Uterus (tissue), 4 donors: ENCODE data around the gene ARL4D. TPM values are rescaled to one million over a fixed set of nuclear protein-coding genes. Genes with fewer than 3 reads are reported as not detected.
A peak's percentile ranks its signal among the peaks of the same experiment; 100 is the strongest.

ENCODE experiments used
- DNase-seq, 2 donors: peaks; one replicate each; pipeline ENCODE4 v3.0.0-alpha.2; 2019 to 2020
- H3K27ac ChIP-seq, 2 donors: fragments of 200-600 bp; sonication (generic); 1 replicate in 1 of 2; 2 replicates in 1 of 2; pipeline ENCODE4 v1.5.1; 2016 to 2018
- H3K27me3 ChIP-seq, 2 donors: fragments of 200-600 bp; sonication (generic); one replicate each; pipeline ENCODE4 v1.5.1; 2018 to 2019; ENCODE audit warnings: control low read depth in 1 of 2
- H3K36me3 ChIP-seq, 2 donors: fragments of 200-600 bp; sonication (generic); one replicate each; pipeline ENCODE4 v1.5.1; 2019; ENCODE audit warnings: control low read depth in 1 of 2
- H3K4me1 ChIP-seq, 2 donors: fragments of 200-600 bp; sonication (generic); one replicate each; pipeline ENCODE4 v1.5.1; 2018 to 2019; ENCODE audit warnings: control low read depth in 1 of 2
- H3K4me3 ChIP-seq, 2 donors: fragments of 200-600 bp; sonication (generic); 1 replicate in 1 of 2; 2 replicates in 1 of 2; pipeline ENCODE4 v1.5.1; 2018 to 2019; ENCODE audit warnings: mild to moderate bottlenecking in 1 of 2
- H3K9me3 ChIP-seq, 2 donors: fragments of 200-600 bp; sonication (generic); one replicate each; pipeline ENCODE4 v1.5.1; 2019; ENCODE audit warnings: control low read depth in 1 of 2
- POLR2A ChIP-seq, 2 donors: fragments of 450-650 bp; IDR thresholded peaks; one replicate each; pipeline ENCODE4 v1.6.1; 2016; ENCODE audit warnings: antibody characterized with exemption in 2 of 2, mild to moderate bottlenecking in 1 of 2, moderate library complexity in 1 of 2
- intact Hi-C: fragments of 100-400 bp; cut with DNase I; formaldehyde crosslinking; loops from one replicate; pipeline ENCODE4 v1.15.1; 2023; ENCODE audit warnings: low total_unique reads
- microRNA counts, 2 donors: library from miRNA; unstranded; fragments of <30 nt; microRNA quantifications; one replicate each; lab custom pipeline; 2016 to 2017
- small RNA-seq: library from RNA; depleted of rRNA; stranded (forward); fragments of <200 nt; gene quantifications from one replicate; pipeline ENCODE3, GENCODE V24; 2016
- total RNA-seq, 4 donors: library from RNA; depleted of rRNA in 3 of 4; stranded (reverse); fragments of >200 nt in 3 of 4; gene quantifications; one replicate each; pipeline versions ENCODE4 v1.1.0 to v1.2.4, GENCODE V29; 2014 to 2023
- TF ChIP-seq, protein P1 (sequence below), 4 experiments: fragments of 200-600 bp in 2 of 4; fragments of 450-650 bp in 2 of 4; sonication (generic) in 2 of 4; IDR thresholded peaks; one replicate each; pipeline ENCODE4 v1.5.1; 2016 to 2019; ENCODE audit warnings: antibody characterized with exemption in 4 of 4, mild to moderate bottlenecking in 2 of 4, moderate library complexity in 1 of 4
- donor health status: DM: yes; HTN: yes; CAD: no.

Gene ARL4D
- total RNA-seq, 4 donors from 2014 or later = 19.1 to 33.2 (median 25.7) TPM

DNA sequence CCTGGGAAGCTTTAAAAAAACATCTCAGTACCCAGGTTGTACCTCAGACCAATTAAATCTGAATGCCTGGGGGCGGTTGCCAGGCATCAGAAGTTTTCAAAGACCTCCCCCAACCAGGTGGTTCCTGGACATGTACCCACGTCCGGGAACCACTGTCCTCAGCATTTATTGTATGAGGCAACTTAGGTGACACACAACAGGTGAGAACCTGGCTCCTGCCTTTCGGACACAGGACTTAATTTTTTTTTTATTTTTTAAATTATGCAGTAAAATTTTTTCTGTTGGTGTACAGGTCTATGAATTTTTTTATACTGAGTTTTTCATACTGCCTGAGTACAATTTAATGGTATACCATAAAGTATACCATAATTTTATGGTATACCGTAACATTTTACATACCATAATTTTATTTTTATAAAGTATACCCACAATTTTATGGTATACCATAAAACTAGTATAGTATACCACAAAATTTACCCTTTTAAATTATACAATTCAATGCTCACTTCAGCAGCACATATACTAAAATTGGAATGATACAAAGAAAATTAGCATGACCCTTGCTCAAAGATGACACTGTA, 46.3 kb downstream of the ARL4D start:
- intact Hi-C loops = no loop called here
- H3K4me1 ChIP-seq = no peaks in the 10 kb centered on the region
- H3K27me3 ChIP-seq = no peaks in the 10 kb centered on the region
- no peaks in the 10 kb centered on the region for H3K9me3 ChIP-seq
- H3K27ac ChIP-seq = no peak overlapping the region
- DNase-seq = no peak
- TF ChIP-seq, protein P1, sequence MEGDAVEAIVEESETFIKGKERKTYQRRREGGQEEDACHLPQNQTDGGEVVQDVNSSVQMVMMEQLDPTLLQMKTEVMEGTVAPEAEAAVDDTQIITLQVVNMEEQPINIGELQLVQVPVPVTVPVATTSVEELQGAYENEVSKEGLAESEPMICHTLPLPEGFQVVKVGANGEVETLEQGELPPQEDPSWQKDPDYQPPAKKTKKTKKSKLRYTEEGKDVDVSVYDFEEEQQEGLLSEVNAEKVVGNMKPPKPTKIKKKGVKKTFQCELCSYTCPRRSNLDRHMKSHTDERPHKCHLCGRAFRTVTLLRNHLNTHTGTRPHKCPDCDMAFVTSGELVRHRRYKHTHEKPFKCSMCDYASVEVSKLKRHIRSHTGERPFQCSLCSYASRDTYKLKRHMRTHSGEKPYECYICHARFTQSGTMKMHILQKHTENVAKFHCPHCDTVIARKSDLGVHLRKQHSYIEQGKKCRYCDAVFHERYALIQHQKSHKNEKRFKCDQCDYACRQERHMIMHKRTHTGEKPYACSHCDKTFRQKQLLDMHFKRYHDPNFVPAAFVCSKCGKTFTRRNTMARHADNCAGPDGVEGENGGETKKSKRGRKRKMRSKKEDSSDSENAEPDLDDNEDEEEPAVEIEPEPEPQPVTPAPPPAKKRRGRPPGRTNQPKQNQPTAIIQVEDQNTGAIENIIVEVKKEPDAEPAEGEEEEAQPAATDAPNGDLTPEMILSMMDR (IDR thresholded peaks at IDR 0.05) = no peak
- no peak for TF ChIP-seq POLR2A (IDR thresholded peaks at IDR 0.05)
- no peaks in the 10 kb centered on the region for H3K36me3 ChIP-seq
- no peak overlapping the region for H3K4me3 ChIP-seq

DNA sequence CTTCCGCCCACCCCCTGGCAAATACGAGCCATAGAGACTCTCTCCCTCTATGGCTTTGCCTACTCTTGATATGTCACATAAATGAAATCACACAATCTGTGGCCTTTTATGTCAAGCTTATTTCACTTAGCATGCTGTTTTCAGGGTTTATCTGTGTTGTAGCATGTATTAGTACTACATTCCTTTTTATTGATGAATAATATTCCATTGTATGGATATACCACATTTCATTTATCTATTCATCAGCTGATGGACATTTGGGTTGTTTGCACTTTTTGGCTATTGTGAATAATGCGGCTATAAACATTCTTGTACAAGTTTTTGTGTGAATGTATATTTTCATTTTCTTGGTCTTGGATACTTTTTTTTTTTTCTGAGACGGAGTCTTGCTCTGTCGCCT, 48.0 kb downstream of the ARL4D start:
- no peak for TF ChIP-seq POLR2A (IDR thresholded peaks at IDR 0.05)
- TF ChIP-seq, protein P1 (IDR thresholded peaks at IDR 0.05) = no peak
- Histone ChIP-seq H3K9me3 (no peaks in the 10 kb centered on the region), H3K27ac (no peak overlapping the region), H3K27me3 (no peaks in the 10 kb centered on the region), H3K4me3 (no peak overlapping the region), H3K4me1 (no peaks in the 10 kb centered on the region), H3K36me3 (no peaks in the 10 kb centered on the region)
- intact Hi-C loops = no loop called here
- DNase-seq = no peak

DNA sequence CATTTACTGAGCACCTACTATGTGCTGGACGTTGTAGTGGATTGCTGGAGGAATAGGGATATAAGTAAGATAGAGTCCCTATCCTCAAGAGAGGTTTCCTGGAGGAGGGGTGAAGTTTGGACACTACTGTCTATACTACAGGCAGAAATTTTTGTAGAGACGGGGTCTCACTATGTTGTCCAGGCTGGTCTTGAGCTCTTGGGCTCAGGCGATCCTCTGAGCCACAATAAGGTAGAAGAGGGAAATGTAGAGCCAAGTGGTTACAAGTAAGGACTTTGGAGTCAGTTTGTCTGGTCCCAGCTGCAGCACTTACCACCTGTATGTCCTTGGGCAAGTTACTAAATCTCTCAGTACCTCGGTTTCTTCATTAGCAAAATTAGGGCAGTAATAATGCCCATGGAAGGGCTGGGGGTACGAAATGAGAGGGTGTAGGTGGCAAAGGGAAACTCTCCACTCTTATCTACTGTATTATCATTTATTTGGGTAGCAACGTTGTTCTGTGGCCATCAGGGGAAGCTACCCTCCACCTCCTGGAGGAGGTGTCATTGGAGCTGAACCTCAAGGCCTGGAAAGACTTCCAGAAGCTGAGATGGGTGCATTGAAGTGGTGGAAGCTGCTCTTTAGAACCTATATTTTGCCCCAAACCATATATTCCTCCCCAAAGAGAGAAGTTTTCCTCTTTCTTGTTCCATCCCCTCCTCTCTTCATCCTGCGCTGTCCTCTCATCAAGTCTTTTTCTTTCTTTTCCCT, 50.1 kb downstream of the ARL4D start:
- intact Hi-C loops = no loop called here
- no peaks in the 10 kb centered on the region for H3K4me1 ChIP-seq

DNA sequence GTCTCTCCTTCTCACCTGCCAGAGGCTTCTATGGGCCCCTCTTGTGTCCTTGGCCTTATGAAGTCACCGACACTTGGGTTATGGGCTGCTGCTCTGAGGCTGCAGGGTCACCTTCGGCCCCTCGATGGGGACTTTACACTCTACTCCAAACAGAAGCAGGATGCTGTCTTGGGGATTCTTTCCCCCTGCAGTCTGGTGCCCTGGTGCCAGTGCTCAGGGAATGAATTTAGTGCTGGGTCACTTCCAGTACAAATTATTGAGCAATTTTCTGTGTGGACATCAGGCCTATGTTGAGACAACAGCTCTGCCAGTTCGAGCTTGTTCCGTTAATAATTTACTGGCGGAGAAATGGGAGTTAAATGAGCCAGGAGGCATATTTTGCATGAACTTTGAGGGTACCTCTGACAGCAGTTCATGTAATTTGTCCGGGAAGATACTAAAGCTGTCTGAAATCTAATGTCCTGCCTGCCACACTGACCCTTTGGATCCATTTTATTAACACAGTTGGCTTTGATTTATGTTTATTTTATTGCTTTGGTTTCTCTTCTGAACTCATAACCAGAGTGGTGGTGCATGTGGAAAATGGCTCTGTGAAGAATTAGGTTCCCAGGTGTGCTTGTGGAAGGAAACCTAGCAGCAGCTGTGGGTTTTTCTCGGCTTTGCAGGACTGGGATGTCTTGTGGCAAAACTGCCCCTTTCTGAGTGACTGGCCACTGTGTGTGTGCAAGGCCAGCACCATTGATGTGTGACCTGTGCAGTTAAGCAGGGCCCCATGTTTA, 50.9 kb downstream of the ARL4D start:
- H3K4me1 ChIP-seq = no peaks in the 10 kb centered on the region
- no peaks in the 10 kb centered on the region for H3K9me3 ChIP-seq
- no peak for DNase-seq
- H3K27ac ChIP-seq = peak overlapping the region; percentile 9 to 22
- TF ChIP-seq, protein P1 (IDR thresholded peaks at IDR 0.05) = no peak
- no peak for TF ChIP-seq POLR2A (IDR thresholded peaks at IDR 0.05)
- no peaks in the 10 kb centered on the region for H3K27me3 ChIP-seq
- no peaks in the 10 kb centered on the region for H3K36me3 ChIP-seq
- intact Hi-C loops = no loop called here
- no peak overlapping the region for H3K4me3 ChIP-seq

More for the DNA sequence above, 50.1 kb downstream of the ARL4D start:
- Histone ChIP-seq H3K27me3 (no peaks in the 10 kb centered on the region), H3K36me3 (no peaks in the 10 kb centered on the region), H3K27ac (peak overlapping the region in 1 of 2 donors; percentile 22), H3K9me3 (no peaks in the 10 kb centered on the region), H3K4me3 (no peak overlapping the region)
- no peak for DNase-seq
- TF ChIP-seq, protein P1 (IDR thresholded peaks at IDR 0.05) = no peak
- no peak for TF ChIP-seq POLR2A (IDR thresholded peaks at IDR 0.05)

MicroRNAs within 50 kb of the gene (microRNA counts, 767-probe panel; counts per million panel counts)
- 0 counts per million in 2 donors for microRNA hsa-miR-2117 (lab: Ali Mortazavi, UCI)

Small RNA genes within 50 kb of the gene (small RNA-seq; reads per million reads assigned to genes)
- gene RNU6-1137P (not detected), gene RNU6-406P (not detected), gene RNU6-470P (not detected)

Other genes starting within 250 kb of the ARL4D start
- gene NBR1, start 227.8 kb upstream of the ARL4D start, total RNA-seq = 100 to 1,000 TPM in 1 of 4 donors, 10 to 100 TPM in 3; 30.0 to 126 (median 67.2) TPM
- gene TMEM106A, start 187.1 kb upstream of the ARL4D start, total RNA-seq = 10 to 100 TPM in 2 of 4 donors, 1 to 10 TPM in 2; 2.3 to 20.7 (median 11.9) TPM
- not detected for gene CCDC200, start 170.4 kb upstream of the ARL4D start, total RNA-seq
- 1,000 to 10,000 TPM in 1 of 4 donors, not detected in 3; 2,193 TPM for gene RNU2-1, start 165.0 kb upstream of the ARL4D start, total RNA-seq
- gene DHX8, start 85.0 kb downstream of the ARL4D start, total RNA-seq = 10 to 100 TPM in 3 of 4 donors, 1 to 10 TPM in 1; 8.5 to 54.6 (median 32.0) TPM
- 1 to 10 TPM in 2 of 4 donors, under 1 TPM in 1, not detected in 1; 0.51 to 2.8 (median 2.1) TPM for gene ETV4, start 147.3 kb downstream of the ARL4D start, total RNA-seq